Stimulated activated naive CD8-positive, alpha-beta T cell treated with anti-CD3 and anti-CD28 coated beads, Interleukin-15, Interleukin-2, amounts not matched to agents 100 ng/mL and 50 ng/mL, for 24 hours (primary cell): ENCODE data around the gene SPACA4.

Source experiments
- H3K27ac Mint-ChIP-seq: one replicate; pipeline ENCODE4 v1.8.0; 2021; ENCODE audit warnings: mild to moderate bottlenecking, mixed read lengths
- H3K27me3 Mint-ChIP-seq: one replicate; pipeline ENCODE4 v1.8.0; 2021; ENCODE audit warnings: mixed read lengths
- H3K36me3 Mint-ChIP-seq: one replicate; pipeline ENCODE4 v1.8.0; 2021; ENCODE audit warnings: low read depth, mixed read lengths
- H3K4me1 Mint-ChIP-seq: one replicate; pipeline ENCODE4 v1.8.0; 2021; ENCODE audit warnings: low read depth, mixed read lengths
- H3K4me3 Mint-ChIP-seq: one replicate; pipeline ENCODE4 v1.8.0; 2021; ENCODE audit warnings: mild to moderate bottlenecking, mixed read lengths
- H3K9me3 Mint-ChIP-seq: one replicate; pipeline ENCODE4 v1.8.0; 2021; ENCODE audit warnings: mixed read lengths

Gene SPACA4

DNA sequence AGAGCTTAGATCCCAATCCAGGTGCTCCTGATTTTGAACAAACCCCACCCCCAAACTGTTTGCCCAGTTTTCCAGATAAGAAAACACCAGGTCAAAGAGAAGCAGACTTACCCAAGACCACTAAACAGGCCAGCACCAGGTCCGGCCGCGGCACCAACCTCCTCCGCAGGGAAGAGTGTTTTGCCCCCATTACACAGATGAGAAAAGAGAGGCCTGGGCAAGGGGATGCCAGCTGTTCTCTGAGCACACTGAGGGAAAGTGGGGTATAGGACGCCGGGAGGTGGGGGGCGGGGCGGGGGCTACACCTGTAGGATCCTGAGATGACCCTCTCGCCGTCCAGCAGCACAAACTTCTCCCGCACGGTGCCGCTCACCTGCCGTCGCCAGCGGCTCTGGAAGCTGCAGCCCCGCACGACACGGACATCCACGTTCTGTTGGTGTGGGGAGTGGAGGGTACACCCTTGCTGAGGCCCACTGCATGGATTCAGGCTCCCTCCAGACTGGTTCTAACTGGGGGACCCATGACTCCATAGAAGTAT is 3.1 kb downstream of the SPACA4 start:
- Mint-ChIP-seq H3K27me3 (no peaks in the 10 kb centered on the region), H3K36me3 (peaks cover 10% of the 10 kb centered on the region), H3K4me1 (peaks cover 4% of the 10 kb centered on the region), H3K9me3 (no peaks in the 10 kb centered on the region), H3K27ac (no peak overlapping the region), H3K4me3 (no peak overlapping the region)

DNA sequence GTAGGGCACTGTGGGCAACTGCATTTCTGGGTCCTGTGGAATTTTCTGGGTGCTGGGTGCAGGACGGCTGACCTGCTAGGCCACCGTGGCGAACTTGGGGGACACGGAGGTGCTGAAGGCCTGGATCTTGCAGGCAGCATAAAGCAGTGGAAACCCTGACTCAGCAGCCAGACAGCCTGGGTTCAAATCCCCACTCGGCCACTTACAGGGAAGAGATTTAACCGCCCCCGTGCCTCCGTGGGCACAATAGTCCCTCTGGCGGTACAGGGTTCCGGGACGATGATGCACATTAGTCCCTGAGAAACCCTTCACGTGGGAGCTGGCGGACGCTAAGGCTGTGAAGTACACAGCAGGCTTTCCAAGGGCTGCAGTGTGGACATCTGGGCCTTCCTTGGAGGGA is 5.3 kb downstream of the SPACA4 start:
- no peak overlapping the region for H3K27ac Mint-ChIP-seq
- H3K4me3 Mint-ChIP-seq: no peak overlapping the region
- no peaks in the 10 kb centered on the region for H3K9me3 Mint-ChIP-seq
- H3K4me1 Mint-ChIP-seq: peaks cover 18% of the 10 kb centered on the region
- peaks cover 29% of the 10 kb centered on the region for H3K36me3 Mint-ChIP-seq
- H3K27me3 Mint-ChIP-seq: no peaks in the 10 kb centered on the region

DNA sequence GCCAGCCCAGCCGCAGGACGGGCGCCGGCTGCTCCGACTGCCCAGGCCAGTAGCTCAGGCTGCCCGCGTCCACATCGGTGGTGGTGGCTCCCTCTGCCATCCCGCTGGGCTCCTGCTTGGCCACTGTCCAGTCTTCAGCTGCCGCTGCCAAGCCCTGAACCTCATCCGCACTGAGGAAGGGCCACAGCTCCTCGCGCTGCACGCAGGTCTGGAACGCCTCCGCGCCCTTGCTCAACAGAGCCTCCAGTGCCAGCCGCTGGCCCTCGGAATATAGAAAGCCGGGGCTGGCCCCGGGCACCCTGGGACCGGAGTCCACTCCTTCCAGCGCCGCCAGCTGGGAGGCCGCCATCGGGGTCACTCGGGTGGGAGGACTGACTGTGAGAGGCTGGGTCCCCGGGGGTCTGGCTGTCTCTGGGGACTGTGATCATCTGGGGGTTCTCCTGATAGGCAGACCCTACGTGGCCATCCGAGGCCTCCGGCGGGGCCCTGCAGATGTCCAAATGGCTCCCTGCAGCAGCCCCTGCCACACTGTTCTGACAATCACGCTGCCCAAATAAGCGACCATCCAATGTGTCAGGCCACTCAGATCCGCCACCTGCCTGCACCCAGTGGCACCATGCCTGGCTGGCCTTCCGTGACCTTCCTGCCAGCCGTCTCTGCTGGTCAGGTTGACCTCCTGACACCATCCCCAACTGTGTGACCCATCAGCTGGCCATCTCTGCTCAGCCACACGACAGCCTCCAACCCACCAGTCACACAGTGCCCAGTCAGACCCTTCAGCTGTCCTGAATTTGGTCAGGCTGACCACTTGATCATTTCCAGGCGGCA is 6.7 kb downstream of the SPACA4 start:
- H3K27ac Mint-ChIP-seq: peak overlapping the region; percentile 66
- peaks cover 42% of the 10 kb centered on the region for H3K36me3 Mint-ChIP-seq
- no peaks in the 10 kb centered on the region for H3K27me3 Mint-ChIP-seq
- H3K9me3 Mint-ChIP-seq: no peaks in the 10 kb centered on the region
- peaks cover 30% of the 10 kb centered on the region for H3K4me1 Mint-ChIP-seq
- no peak overlapping the region for H3K4me3 Mint-ChIP-seq

DNA sequence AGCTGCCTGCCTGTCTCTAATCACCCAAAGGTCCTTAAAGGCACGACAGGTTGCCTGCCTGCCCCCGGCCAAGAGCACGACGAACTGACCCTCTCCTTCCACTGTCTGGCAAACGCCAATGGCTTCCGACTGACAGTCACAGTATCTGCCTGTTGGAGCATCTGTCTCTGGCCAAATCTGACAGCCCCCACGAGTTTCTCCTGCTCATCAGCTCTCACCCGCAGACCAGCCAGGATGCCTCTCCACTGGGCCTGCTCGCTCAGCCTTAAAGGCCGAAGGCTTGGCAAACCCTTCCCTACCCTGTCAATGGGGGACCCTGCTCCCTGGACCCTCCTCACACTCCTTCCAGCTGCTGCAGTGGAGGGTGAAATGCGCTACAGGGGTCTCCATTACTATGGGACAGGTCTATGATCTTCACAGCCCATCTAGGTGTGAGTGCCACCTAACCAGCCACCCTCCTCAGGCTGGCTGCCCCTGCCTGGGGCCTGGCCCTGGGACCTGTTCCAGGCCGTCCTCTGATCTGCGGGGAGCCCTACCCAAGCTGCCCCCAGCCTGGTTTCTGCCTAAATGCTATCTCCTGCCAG is 7.4 kb downstream of the SPACA4 start:
- Mint-ChIP-seq H3K36me3 (peaks cover 49% of the 10 kb centered on the region), H3K27me3 (no peaks in the 10 kb centered on the region), H3K4me3 (no peak overlapping the region), H3K4me1 (peaks cover 32% of the 10 kb centered on the region), H3K27ac (peak overlapping the region; percentile 66), H3K9me3 (no peaks in the 10 kb centered on the region)

- peak within 1 kb of the TSS; percentile 66 for H3K27ac Mint-ChIP-seq
- H3K4me3 Mint-ChIP-seq: peak within 1 kb of the TSS; percentile 45
- peaks cover 55% of the 10 kb centered on the region for H3K36me3 Mint-ChIP-seq
- H3K9me3 Mint-ChIP-seq: no peaks in the 10 kb centered on the region
- H3K27me3 Mint-ChIP-seq: no peaks in the 10 kb centered on the region
- peaks cover 34% of the 10 kb centered on the region for H3K4me1 Mint-ChIP-seq
Measured at GRCh38 chr19:48614436-48615230, 8.1 kb downstream of the SPACA4 start, which contains the start of gene FAM83E. Gene FAM83E, minus strand, starts transcription at chr19:48615076. Its CDS starts 1,704 bp downstream, at chr19:48613372.

- no peaks in the 10 kb centered on the region for H3K9me3 Mint-ChIP-seq
- H3K4me3 Mint-ChIP-seq: peak overlapping the region; percentile 45
- peak overlapping the region; percentile 31 for H3K27ac Mint-ChIP-seq
- H3K27me3 Mint-ChIP-seq: no peaks in the 10 kb centered on the region
- peaks cover 42% of the 10 kb centered on the region for H3K4me1 Mint-ChIP-seq
- peaks cover 57% of the 10 kb centered on the region for H3K36me3 Mint-ChIP-seq
Measured at GRCh38 chr19:48615231-48616040, 8.9 kb downstream of the SPACA4 start.

DNA sequence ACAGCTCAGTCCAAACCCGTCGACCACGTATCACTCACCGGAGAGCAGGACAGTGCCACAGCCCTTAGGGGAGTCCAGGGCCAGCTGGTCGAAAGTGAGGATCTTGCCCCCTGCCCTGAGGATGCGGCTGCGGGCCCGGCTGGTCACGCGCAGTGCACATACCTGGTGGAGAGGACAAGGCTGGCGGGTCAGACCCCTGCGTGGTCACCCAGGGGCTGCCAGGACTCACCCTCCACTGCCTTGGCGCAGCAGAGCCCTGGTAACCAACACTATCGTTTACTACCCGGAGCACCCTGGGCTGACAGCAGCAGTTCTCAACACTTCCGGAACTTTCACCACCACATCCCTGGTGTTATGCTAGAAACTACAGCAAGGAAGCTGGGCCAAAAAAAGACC is 9.5 kb downstream of the SPACA4 start:
- Mint-ChIP-seq H3K4me3 (peak overlapping the region; percentile 97), H3K27ac (peak overlapping the region; percentile 82), H3K27me3 (no peaks in the 10 kb centered on the region), H3K4me1 (peaks cover 42% of the 10 kb centered on the region), H3K36me3 (peaks cover 57% of the 10 kb centered on the region), H3K9me3 (no peaks in the 10 kb centered on the region)

GRCh38 chr19:48616491-48617056 is 10.0 kb downstream of the SPACA4 start:
- Mint-ChIP-seq H3K9me3 (no peaks in the 10 kb centered on the region), H3K4me1 (peaks cover 46% of the 10 kb centered on the region), H3K36me3 (peaks cover 61% of the 10 kb centered on the region), H3K27ac (peak overlapping the region; percentile 100), H3K4me3 (peak overlapping the region; percentile 97), H3K27me3 (no peaks in the 10 kb centered on the region)

GRCh38 chr19:48617146-48617937 is 10.8 kb downstream of the SPACA4 start:
- no peaks in the 10 kb centered on the region for H3K9me3 Mint-ChIP-seq
- peak overlapping the region; percentile 100 for H3K27ac Mint-ChIP-seq
- H3K36me3 Mint-ChIP-seq: peaks cover 65% of the 10 kb centered on the region
- H3K4me3 Mint-ChIP-seq: peak overlapping the region; percentile 97
- H3K27me3 Mint-ChIP-seq: no peaks in the 10 kb centered on the region
- H3K4me1 Mint-ChIP-seq: peaks cover 50% of the 10 kb centered on the region

DNA sequence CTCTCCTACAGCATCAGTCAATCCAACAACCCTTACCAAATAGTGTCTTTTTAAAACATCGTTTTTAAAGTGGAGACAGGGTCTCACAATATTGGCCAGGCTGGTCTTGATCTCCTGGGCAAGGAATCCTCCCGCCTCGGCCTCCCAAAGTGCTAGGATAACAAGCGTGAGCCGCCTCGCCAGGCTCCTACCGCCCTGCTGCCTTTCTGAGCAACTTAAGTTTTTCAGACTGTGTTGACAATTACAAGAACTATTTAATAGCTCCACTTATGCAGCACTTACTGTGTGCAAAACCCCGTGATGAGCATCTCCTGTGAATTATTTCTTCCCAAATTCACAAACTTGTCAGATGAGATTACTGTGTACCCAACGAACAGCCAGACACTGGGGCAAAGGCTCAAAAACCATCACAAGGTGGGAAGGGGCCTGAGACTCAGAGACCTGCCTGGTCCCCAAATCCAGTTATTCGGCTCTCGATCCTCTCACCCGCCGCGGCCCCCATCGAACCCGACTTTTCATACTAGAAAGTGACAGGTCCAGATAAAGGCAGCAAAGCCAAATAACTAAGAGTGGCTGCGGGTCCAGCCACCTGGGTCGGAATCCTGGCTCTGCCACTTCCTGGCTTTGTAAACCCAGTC is 11.9 kb downstream of the SPACA4 start:
- no peaks in the 10 kb centered on the region for H3K9me3 Mint-ChIP-seq
- peaks cover 59% of the 10 kb centered on the region for H3K4me1 Mint-ChIP-seq
- peaks cover 72% of the 10 kb centered on the region for H3K36me3 Mint-ChIP-seq
- H3K27me3 Mint-ChIP-seq: no peaks in the 10 kb centered on the region
- peak overlapping the region; percentile 97 for H3K4me3 Mint-ChIP-seq
- H3K27ac Mint-ChIP-seq: peak overlapping the region; percentile 100

DNA sequence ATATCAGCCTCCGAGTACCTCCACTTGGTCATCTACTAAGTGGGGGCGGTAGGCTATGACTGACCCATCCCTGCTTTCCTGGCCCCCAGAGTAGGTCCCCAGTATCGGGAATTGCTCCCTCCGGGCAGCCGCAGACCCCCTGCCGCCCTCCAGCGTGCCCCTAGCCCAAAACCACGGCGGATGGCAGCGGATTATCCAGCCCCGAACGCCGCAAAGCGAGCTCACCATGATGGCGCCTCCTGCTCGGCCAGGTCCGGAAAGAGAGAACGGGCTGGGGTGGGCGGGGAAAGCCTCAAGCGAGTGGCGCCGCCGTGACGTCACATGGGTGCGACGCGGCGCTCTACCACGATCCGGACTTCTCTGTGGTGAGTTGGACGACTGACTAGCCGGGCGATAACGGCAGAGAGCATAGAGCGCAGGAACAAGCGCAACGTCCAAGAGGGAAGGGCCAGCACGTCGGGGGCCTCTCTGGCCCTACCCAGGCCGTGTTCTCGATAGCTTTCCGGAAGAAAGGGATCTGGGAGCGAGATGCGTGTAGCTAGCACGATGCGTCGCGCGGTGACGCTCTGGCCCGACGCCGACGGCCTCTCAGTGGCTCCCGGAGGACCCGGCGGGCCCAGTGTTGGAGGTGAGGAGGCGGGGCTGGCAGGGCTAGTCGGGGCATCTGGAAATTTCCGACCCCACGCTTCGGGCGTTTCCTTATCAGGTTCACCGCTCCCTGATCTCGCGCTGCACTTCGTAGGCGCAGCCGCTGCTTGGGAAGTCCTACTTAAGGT is 12.6 kb downstream of the SPACA4 start, which contains the start of the genes RPL18 and SPHK2:
Gene RPL18, minus strand, starts transcription at position 263 of the 776 bp plus-strand sequence. Its CDS starts 35 bp downstream, at position 228.
Gene SPHK2, plus strand, starts transcription at position 591 of the 776 bp plus-strand sequence. CDS start 1,009 bp downstream, outside the sequence.
- H3K36me3 Mint-ChIP-seq: peaks cover 72% of the 10 kb centered on the region
- no peaks in the 10 kb centered on the region for H3K9me3 Mint-ChIP-seq
- no peaks in the 10 kb centered on the region for H3K27me3 Mint-ChIP-seq
- peak within 1 kb of the TSS; percentile 100 for H3K27ac Mint-ChIP-seq
- H3K4me3 Mint-ChIP-seq: peak within 1 kb of the TSS; percentile 97
- peaks cover 65% of the 10 kb centered on the region for H3K4me1 Mint-ChIP-seq
